Endodermal cell (in vitro differentiated cells): ENCODE measurements around the gene HLCS. TPM values are rescaled to one million over a fixed set of nuclear protein-coding genes. Genes with fewer than 3 reads are reported as not detected.

Source experiments
- DNase-seq: peaks from one replicate; pipeline ENCODE4 v3.0.0-alpha.2; 2017
- H3K27ac ChIP-seq: 2 replicates; pipeline ENCODE4 v1.5.1; 2013; ENCODE audit warnings: mild to moderate bottlenecking, low read depth, low read length, moderate library complexity
- H3K27me3 ChIP-seq: 2 replicates; pipeline ENCODE4 v1.6.1; 2013; ENCODE audit warnings: mild to moderate bottlenecking, low read length, moderate library complexity; ENCODE audit not compliant: insufficient read depth, control insufficient read depth, poor library complexity, severe bottlenecking
- H3K36me3 ChIP-seq: 2 replicates; pipeline ENCODE4 v1.7.0; 2013; ENCODE audit warnings: mild to moderate bottlenecking, low read length, moderate library complexity; ENCODE audit not compliant: control insufficient read depth, insufficient read depth
- H3K4me1 ChIP-seq: one replicate; pipeline ENCODE4 v1.7.0; 2013; ENCODE audit warnings: low read length; ENCODE audit not compliant: control insufficient read depth, insufficient read depth
- H3K4me3 ChIP-seq: 2 replicates; pipeline ENCODE4 v1.5.1; 2013; ENCODE audit warnings: mild to moderate bottlenecking, low read length, moderate library complexity
- H3K9ac ChIP-seq: 2 replicates; pipeline ENCODE4 v1.6.1; 2013; ENCODE audit warnings: mild to moderate bottlenecking, low read length, moderate library complexity; ENCODE audit not compliant: poor library complexity, severe bottlenecking; ENCODE audit errors: extremely low read depth
- H3K9me3 ChIP-seq: 2 replicates; pipeline ENCODE4 v1.6.1; 2013; ENCODE audit warnings: mild to moderate bottlenecking, low read length, moderate library complexity; ENCODE audit not compliant: control insufficient read depth
- H3K27ac Mint-ChIP-seq: 2 replicates; pipeline ENCODE4 v1.8.0; 2020; ENCODE audit warnings: mixed read lengths
- H3K27me3 Mint-ChIP-seq: 2 replicates; pipeline ENCODE4 v1.8.0; 2021; ENCODE audit warnings: mild to moderate bottlenecking, mixed read lengths; ENCODE audit not compliant: insufficient read depth
- H3K36me3 Mint-ChIP-seq: 2 replicates; pipeline ENCODE4 v1.8.0; 2020; ENCODE audit warnings: low read depth, mixed read lengths
- H3K4me1 Mint-ChIP-seq: 2 replicates; pipeline ENCODE4 v1.8.0; 2020; ENCODE audit warnings: mixed read lengths
- H3K4me3 Mint-ChIP-seq: 2 replicates; pipeline ENCODE4 v1.8.0; 2020; ENCODE audit warnings: mild to moderate bottlenecking, moderate library complexity, mixed read lengths
- H3K9me3 Mint-ChIP-seq: 2 replicates; pipeline ENCODE4 v1.8.0; 2020; ENCODE audit warnings: mild to moderate bottlenecking, mixed read lengths
- WGBS, 2 experiments: methylation state at CpG; one replicate each; pipeline versions ENCODE4 v1.1.5 to v1.1.7; 2013; ENCODE audit warnings: missing lambda C conversion rate in 2 of 2, mixed read lengths in 1 of 2; ENCODE audit not compliant: insufficient coverage in 1 of 2, insufficient read length in 1 of 2; 5-methylcytosine and 5-hydroxymethylcytosine counted together
- total RNA-seq, 2 donors: library from RNA; stranded (reverse); fragmentation: NEBNext Ultra II Directional in 1 of 2; extraction: Animal tissue kit (Norgen Biotek cat#: 25700) in 1 of 2; gene quantifications; 2 replicates in 1 of 2; 3 replicates in 1 of 2; pipeline ENCODE4 v1.2.1, GENCODE V29; 2021
- TF ChIP-seq, protein P1 (sequence below): fragments of 200-600 bp; sonication (generic); conservative IDR thresholded peaks from 2 replicates; pipeline ENCODE4 v1.5.0; 2021; ENCODE audit warnings: antibody characterized with exemption, mild to moderate bottlenecking

The HLCS gene
- total RNA-seq, 2 donors from 2014 or later, result 25.0 to 30.1 TPM

DNA sequence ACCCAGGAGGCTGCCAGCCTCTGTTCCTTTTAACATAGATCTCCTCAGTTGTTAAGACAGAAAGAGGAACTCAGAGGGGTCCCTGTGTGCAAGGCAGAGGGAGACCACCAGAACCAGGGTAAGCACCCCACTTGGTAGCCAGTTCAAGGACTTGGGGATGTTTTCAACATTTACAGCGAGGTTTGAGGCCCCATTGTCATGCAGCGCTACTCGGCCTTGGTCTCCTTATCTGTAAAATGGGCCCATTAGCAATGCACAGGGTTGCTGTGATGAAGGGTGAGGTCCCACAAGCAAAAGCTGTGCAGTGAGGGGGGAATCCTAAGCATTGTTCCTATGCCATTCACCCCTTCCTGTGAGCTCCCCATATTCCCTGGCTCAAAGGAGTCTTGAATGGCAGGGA, 263.3 kb downstream of the HLCS start:
- TF ChIP-seq, protein P1, sequence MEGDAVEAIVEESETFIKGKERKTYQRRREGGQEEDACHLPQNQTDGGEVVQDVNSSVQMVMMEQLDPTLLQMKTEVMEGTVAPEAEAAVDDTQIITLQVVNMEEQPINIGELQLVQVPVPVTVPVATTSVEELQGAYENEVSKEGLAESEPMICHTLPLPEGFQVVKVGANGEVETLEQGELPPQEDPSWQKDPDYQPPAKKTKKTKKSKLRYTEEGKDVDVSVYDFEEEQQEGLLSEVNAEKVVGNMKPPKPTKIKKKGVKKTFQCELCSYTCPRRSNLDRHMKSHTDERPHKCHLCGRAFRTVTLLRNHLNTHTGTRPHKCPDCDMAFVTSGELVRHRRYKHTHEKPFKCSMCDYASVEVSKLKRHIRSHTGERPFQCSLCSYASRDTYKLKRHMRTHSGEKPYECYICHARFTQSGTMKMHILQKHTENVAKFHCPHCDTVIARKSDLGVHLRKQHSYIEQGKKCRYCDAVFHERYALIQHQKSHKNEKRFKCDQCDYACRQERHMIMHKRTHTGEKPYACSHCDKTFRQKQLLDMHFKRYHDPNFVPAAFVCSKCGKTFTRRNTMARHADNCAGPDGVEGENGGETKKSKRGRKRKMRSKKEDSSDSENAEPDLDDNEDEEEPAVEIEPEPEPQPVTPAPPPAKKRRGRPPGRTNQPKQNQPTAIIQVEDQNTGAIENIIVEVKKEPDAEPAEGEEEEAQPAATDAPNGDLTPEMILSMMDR, result no peak
- H3K27me3 Mint-ChIP-seq, result peaks cover 98% of the 10 kb centered on the region
- 22 to 28% methylated on average over 3 of the region's 3 CpGs for WGBS, 2 experiments
- no peak overlapping the region for H3K27ac Mint-ChIP-seq
- Histone ChIP-seq H3K9ac (no peak overlapping the region), H3K9me3 (no peaks in the 10 kb centered on the region), H3K27ac (no peak overlapping the region), H3K27me3 (peaks cover 98% of the 10 kb centered on the region), H3K36me3 (no peaks in the 10 kb centered on the region), H3K4me1 (peaks cover 9% of the 10 kb centered on the region), H3K4me3 (no peak overlapping the region)
- no peaks in the 10 kb centered on the region for H3K9me3 Mint-ChIP-seq
- no peaks in the 10 kb centered on the region for H3K36me3 Mint-ChIP-seq
- H3K4me3 Mint-ChIP-seq, result no peak overlapping the region
- H3K4me1 Mint-ChIP-seq, result peaks cover 31% of the 10 kb centered on the region
- DNase-seq, result no peak

DNA sequence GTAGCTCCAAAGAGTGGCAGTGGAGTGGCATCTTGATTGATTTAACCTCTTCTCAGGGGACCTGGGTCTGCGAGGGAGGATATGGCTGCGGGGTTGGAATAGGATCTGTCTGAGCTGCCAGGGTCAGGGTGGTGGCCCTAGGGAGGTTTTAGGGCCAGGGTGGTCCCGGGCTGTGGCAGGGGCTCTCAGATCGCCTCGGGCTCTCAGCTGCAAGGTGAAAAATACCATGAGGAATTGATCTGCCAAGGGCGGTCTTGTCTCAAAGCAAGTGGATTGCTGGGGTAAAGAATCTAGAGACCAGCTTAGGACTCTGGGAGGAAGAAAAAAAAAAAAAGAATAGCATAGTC, 263.9 kb downstream of the HLCS start:
- H3K9ac ChIP-seq, result no peak overlapping the region
- H3K36me3 ChIP-seq, result no peaks in the 10 kb centered on the region
- Mint-ChIP-seq H3K27me3 (peaks cover 98% of the 10 kb centered on the region), H3K27ac (no peak overlapping the region), H3K9me3 (no peaks in the 10 kb centered on the region), H3K4me1 (peaks cover 31% of the 10 kb centered on the region), H3K4me3 (no peak overlapping the region), H3K36me3 (no peaks in the 10 kb centered on the region)
- H3K27me3 ChIP-seq, result peaks cover 98% of the 10 kb centered on the region
- H3K27ac ChIP-seq, result no peak overlapping the region
- WGBS, 2 experiments, result 0 to 14% methylated on average over 1 to 6 of the region's 6 CpGs
- TF ChIP-seq, protein P1, result no peak
- H3K4me3 ChIP-seq, result no peak overlapping the region
- H3K9me3 ChIP-seq, result no peaks in the 10 kb centered on the region
- DNase-seq, result no peak
- H3K4me1 ChIP-seq, result peaks cover 5% of the 10 kb centered on the region

DNA sequence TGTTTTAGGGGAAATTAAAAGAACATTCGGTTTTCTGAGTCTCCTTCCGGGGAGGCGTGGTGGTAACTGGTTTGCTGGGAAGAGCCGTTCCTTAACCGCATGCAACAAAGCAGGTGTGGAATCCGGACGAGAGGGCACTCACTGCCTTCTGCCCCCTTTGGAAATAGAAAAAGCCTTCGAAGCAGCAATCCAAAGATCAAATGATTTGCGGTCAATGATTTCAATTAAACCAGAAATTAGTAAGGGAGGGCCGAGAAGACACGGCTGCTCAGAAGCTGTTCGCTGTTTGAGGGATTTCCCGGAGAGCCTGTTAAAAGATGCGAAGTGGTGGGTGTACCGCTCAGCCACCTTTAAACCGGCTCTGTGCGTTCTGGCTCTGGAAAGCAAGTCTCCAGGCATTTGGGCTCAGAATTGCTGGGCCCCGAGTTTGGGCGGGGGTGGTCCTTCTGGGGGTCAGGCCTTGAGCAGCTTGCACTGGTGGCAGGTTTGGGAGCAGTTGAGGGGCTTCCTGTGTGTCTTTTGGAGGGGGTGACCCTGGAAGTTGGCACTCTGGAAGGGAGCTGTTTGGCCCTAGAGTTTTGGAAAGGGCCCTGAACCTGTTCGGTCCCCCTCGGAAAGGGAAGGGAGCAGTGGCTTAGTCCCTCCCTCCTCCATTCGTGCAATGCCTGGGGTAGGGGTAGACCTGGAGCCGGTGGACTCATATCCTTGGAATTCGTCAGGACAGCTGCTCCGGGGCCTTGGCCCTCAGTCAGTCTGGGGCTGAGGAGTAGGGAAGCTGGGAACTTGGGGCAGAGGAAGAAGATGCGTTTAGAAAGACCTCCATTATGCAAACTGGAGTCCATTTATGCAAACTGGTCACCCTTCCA, 264.5 kb downstream of the HLCS start:
- peak; percentile 67 for DNase-seq
- no peak overlapping the region for H3K27ac ChIP-seq
- peaks cover 5% of the 10 kb centered on the region for H3K4me1 ChIP-seq
- no peak overlapping the region for H3K9ac ChIP-seq
- H3K4me3 Mint-ChIP-seq, result peak overlapping the region; percentile 13
- H3K36me3 ChIP-seq, result no peaks in the 10 kb centered on the region
- H3K36me3 Mint-ChIP-seq, result no peaks in the 10 kb centered on the region
- H3K4me3 ChIP-seq, result no peak overlapping the region
- peaks cover 98% of the 10 kb centered on the region for H3K27me3 ChIP-seq
- WGBS, 2 experiments, result 4 to 6% methylated on average over 15 to 26 of the region's 26 CpGs
- H3K4me1 Mint-ChIP-seq, result peaks cover 28% of the 10 kb centered on the region
- H3K27me3 Mint-ChIP-seq, result peaks cover 98% of the 10 kb centered on the region
- no peaks in the 10 kb centered on the region for H3K9me3 Mint-ChIP-seq
- H3K9me3 ChIP-seq, result no peaks in the 10 kb centered on the region
- TF ChIP-seq, protein P1, result no peak
- H3K27ac Mint-ChIP-seq, result no peak overlapping the region
